ENCODE data around the gene GSE1. TPM values are rescaled to one million over a fixed set of nuclear protein-coding genes. Genes with fewer than 3 reads are reported as not detected.

GSE1 gene
- polyA plus RNA-seq, 1 donor (not counting 4 experiments of a cell fraction or from before 2014, with no cell fraction given) = 5.0 TPM

GRCh38 chr16:85629853-85630252, 16.7 kb downstream of the GSE1 start:
- FAIRE-seq (no peak), DNase-seq (ENCODE audit: low read depth, low spot score) (no peak)
- H3K4me2 ChIP-seq (ENCODE audit: control insufficient read depth, extremely low read depth, insufficient read depth, low read depth, low read length) = no peak overlapping the region
- H3K9ac ChIP-seq (ENCODE audit: control insufficient read depth, extremely low read depth, insufficient read depth, low read length) = no peak overlapping the region
- H4K20me1 ChIP-seq (ENCODE audit: control insufficient read depth, extremely low read depth, insufficient read depth, low read length) = peaks cover 8% of the 10 kb centered on the region
- no peak overlapping the region for H3K27ac ChIP-seq (ENCODE audit: control insufficient read depth, insufficient read depth, low read length)
- dilution Hi-C loops (cut with MboI; ENCODE audit: extremely low pct_ligation_motif_present, low sequenced_read_pairs) = no loop called here
- no peak for TF ChIP-seq EZH2 (IDR thresholded peaks at IDR 0.05; ENCODE audit: low read length)
- TF ChIP-seq CTCF (optimal IDR thresholded peaks at IDR 0.05 in 1 of 3, IDR thresholded peaks at IDR 0.05 in 1 of 3, conservative IDR thresholded peaks at IDR 0.05 in 1 of 3; ENCODE audit: extremely low read depth in 1 of 3, insufficient read depth in 2 of 3, low read length in 3 of 3) = no peak
- no peaks in the 10 kb centered on the region for H3K9me1 ChIP-seq (ENCODE audit: control insufficient read depth, extremely low read depth, insufficient read depth, low read length)
- H3K27me3 ChIP-seq (ENCODE audit: control insufficient read depth, extremely low read depth, insufficient read depth, low read length) = no peaks in the 10 kb centered on the region
- peaks cover under 1% of the 10 kb centered on the region for H3K4me1 ChIP-seq (ENCODE audit: control insufficient read depth, extremely low read depth, insufficient read depth, low read length)
- H3K4me3 ChIP-seq (ENCODE audit: control insufficient read depth in 2 of 3, extremely low read depth in 1 of 3, insufficient read depth in 2 of 3, low read depth in 1 of 3, low read length in 3 of 3) = no peak overlapping the region
- peaks cover 0 to 4% of the 10 kb centered on the region in 2 experiments for H3K36me3 ChIP-seq (ENCODE audit: control insufficient read depth in 2 of 2, extremely low read depth in 1 of 2, insufficient read depth in 2 of 2, low read length in 2 of 2)
- H3K9me3 ChIP-seq (ENCODE audit: control insufficient read depth, low read depth, low read length) = no peaks in the 10 kb centered on the region
- H3K79me2 ChIP-seq (ENCODE audit: control insufficient read depth, insufficient read depth, low read length) = no peaks in the 10 kb centered on the region
- H2AFZ ChIP-seq (ENCODE audit: control insufficient read depth, low read length) = no peak overlapping the region

- H3K27ac ChIP-seq (ENCODE audit: control insufficient read depth, insufficient read depth, low read length) = no peak overlapping the region
- DNase-seq (ENCODE audit: low read depth, low spot score) (no peak), FAIRE-seq (no peak)
- peaks cover 14% of the 10 kb centered on the region for H3K4me1 ChIP-seq (ENCODE audit: control insufficient read depth, extremely low read depth, insufficient read depth, low read length)
- no peaks in the 10 kb centered on the region for H3K27me3 ChIP-seq (ENCODE audit: control insufficient read depth, extremely low read depth, insufficient read depth, low read length)
- dilution Hi-C loops (cut with MboI; ENCODE audit: extremely low pct_ligation_motif_present, low sequenced_read_pairs) = no loop called here
- no peak overlapping the region for H3K9ac ChIP-seq (ENCODE audit: control insufficient read depth, extremely low read depth, insufficient read depth, low read length)
- no peaks in the 10 kb centered on the region for H3K9me1 ChIP-seq (ENCODE audit: control insufficient read depth, extremely low read depth, insufficient read depth, low read length)
- H4K20me1 ChIP-seq (ENCODE audit: control insufficient read depth, extremely low read depth, insufficient read depth, low read length) = peaks cover 8% of the 10 kb centered on the region
- H3K9me3 ChIP-seq (ENCODE audit: control insufficient read depth, low read depth, low read length) = no peaks in the 10 kb centered on the region
- TF ChIP-seq CTCF (optimal IDR thresholded peaks at IDR 0.05 in 1 of 3, IDR thresholded peaks at IDR 0.05 in 1 of 3, conservative IDR thresholded peaks at IDR 0.05 in 1 of 3; ENCODE audit: extremely low read depth in 1 of 3, insufficient read depth in 2 of 3, low read length in 3 of 3) (no peak), EZH2 (IDR thresholded peaks at IDR 0.05; ENCODE audit: low read length) (no peak)
- no peak overlapping the region for H3K4me2 ChIP-seq (ENCODE audit: control insufficient read depth, extremely low read depth, insufficient read depth, low read depth, low read length)
- H3K79me2 ChIP-seq (ENCODE audit: control insufficient read depth, insufficient read depth, low read length) = no peaks in the 10 kb centered on the region
- no peak overlapping the region for H2AFZ ChIP-seq (ENCODE audit: control insufficient read depth, low read length)
- H3K4me3 ChIP-seq (ENCODE audit: control insufficient read depth in 2 of 3, extremely low read depth in 1 of 3, insufficient read depth in 2 of 3, low read depth in 1 of 3, low read length in 3 of 3) = no peak overlapping the region
- H3K36me3 ChIP-seq (ENCODE audit: control insufficient read depth in 2 of 2, extremely low read depth in 1 of 2, insufficient read depth in 2 of 2, low read length in 2 of 2) = peaks cover 0 to 4% of the 10 kb centered on the region in 2 experiments
Measured at GRCh38 chr16:85631230-85631629, 18.1 kb downstream of the GSE1 start.

All from keratinocyte (primary cell).